ENCODE results near the gene BMP10.
"Not testable (repeated sequence)": the region's sequence is repeated elsewhere in the genome, so short reads cannot be mapped to it uniquely, and the experiment has no call there.

BMP10 gene

DNA sequence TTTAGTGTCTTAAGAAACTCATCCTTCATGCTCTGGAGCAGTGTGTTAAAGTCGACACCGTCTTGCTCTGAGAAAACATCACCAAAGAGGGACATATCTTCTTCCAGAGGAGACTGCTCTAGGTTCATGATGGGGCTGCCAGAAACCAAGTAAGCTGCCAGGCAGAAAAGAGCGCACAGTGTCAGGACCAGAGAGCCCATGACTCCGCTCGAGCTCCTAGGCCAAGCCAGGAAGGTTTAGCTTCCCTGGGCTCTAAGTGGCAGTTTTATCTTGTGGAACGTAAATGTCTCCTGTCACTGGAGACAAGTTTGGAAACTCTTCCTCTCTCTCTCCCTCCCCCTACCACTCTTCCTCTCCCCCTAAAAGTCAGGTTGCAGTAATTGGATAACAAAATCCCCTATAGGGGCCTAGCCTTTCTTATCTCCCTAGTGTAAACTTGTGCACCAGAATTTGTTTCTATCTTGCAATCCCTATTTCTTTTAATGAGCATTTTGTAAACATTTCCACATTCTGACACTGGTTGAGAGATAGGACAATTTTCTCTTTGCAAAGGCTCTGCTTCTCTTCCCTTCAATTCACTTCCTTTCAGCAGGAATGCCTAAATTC, at the start of gene BMP10:
Gene BMP10 (minus strand): TSS at position 239 of the 606 bp plus-strand sequence. CDS start 39 bp downstream, at position 200.
- no peak for DNase-seq

GRCh38 chr2:68920481-68921170, 49.4 kb upstream of the BMP10 start:
- no peak for DNase-seq

- no peak for DNase-seq
Measured at GRCh38 chr2:68918497-68918896, 47.3 kb upstream of the BMP10 start.

GRCh38 chr2:68917034-68917718, 46.0 kb upstream of the BMP10 start:
- no peak for DNase-seq

GRCh38 chr2:68916226-68916625, 45.0 kb upstream of the BMP10 start:
- no peak for DNase-seq

- no peak for DNase-seq
Measured at GRCh38 chr2:68915393-68915792, 44.2 kb upstream of the BMP10 start.

DNA sequence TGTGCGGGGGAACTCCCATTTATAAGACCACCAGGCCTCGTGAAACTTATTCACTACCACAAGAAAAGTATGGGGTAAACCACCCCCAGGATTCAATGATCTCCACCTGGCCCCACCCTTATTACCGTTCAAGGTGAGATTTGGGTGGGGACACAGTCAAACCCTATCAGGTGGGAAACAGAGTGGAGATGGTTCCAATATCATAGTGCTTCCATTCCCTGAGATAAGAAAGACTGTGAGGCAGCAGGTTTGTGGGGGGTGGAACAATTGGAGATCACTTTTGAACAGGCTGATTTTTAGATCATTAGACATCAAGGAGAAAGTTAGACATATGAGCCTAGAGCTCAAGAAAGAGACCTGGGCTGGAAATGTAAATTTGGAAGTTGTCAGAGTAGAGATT, 42.2 kb upstream of the BMP10 start:
- DNase-seq, result no peak

- no peak for DNase-seq
Measured at GRCh38 chr2:68912732-68913131, 41.5 kb upstream of the BMP10 start.

DNA sequence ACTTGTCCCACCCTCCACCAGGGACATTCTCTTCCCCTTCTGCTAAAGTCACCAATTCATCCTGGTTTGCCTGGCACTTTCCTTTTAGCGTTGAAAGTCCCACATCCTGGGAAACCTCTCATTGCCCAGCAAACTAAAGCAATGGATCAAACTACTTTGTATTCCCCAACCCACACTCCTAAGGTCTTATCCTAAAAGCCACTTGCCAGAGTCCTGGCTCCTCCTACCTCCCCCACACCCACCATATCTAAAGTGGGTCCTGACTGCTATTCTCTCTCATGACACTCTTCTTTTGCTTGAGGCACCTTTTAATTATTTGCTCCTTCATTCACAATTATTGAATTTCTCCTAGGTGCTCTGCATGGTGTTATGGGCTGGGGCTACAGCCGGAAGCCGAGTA, 40.9 kb upstream of the BMP10 start:
- DNase-seq, result no peak

GRCh38 chr2:68911709-68912108, 40.5 kb upstream of the BMP10 start:
- no peak for DNase-seq

- no peak for DNase-seq
Measured at GRCh38 chr2:68911246-68911645, 40.0 kb upstream of the BMP10 start.

GRCh38 chr2:68909793-68910674, 38.8 kb upstream of the BMP10 start:
- DNase-seq, result peak; percentile 72

DNA sequence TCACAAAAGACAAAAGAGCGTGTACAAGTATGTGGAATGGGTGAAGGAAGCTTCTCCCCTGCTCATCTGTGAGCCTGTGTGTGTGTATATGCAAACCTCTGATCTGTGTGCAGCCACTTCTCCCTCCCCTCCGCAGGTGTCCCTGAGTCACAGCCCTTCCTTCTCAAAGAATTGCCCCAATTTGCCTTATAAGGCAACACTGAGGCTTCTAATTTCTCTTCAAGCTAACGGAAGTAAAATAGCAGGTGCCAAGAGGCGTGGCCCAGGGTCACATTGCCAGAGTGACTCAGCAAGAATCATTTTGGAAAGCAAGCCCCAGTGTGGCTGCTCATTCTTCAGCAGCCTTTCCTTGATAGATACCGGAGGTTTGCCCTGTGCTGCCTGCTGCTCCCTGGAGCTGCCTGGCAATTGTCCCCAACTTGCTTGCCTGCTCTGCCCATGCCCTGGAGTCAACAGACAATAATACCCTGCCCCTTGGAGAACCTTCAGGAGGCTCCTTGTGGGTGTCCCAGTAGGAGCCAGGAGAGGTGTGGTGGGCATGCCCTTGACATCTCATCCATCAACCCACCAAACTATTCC, 37.3 kb upstream of the BMP10 start:
- DNase-seq, result peak; percentile 40

DNA sequence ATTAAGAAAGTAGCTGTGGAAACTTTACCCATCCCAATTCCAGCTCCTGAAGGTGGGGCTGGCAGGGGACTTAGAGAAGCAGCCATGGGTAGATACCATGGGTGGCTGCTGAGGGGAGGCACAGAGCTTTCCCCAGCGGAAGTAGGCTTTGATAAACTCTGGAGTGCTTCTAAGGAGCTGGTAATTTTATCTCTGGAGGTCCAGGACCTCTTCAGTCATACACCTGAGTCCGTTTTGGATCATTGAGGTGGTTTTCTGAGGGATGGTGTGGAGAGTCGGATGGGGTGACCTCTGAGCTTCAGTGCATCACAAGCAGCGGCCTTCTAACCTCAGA, 36.7 kb upstream of the BMP10 start:
- no peak for DNase-seq

DNA sequence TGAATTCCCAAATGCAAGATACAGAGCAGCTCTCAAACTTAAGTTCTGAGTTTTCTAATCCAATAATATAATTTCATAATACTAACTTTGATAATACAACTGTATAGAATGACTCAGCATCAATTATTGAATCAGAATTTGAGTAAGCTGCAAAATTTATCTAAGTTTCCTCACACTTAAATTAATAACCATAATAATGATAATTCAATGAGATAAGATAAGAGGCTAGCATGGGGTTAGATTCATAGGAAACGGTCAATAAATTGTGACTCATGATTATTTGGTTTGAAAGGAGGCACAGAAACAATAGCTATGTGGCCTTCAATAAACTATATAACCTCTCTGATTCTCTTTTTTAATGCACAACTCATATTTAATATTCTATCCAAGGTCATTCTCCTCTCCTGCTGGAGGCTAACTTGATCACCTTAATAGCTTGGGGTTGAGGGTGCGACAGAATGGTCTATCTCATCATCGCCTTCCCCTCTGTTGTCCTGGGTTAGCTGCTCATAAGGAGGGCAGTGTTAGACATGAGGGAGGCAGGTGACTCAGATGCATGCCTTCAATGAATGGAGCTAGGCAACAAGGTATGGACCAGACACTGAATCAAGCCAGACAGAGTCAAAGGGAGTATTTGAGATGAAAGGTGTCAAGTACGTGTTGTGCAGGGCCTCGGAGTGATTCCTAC, 36.2 kb upstream of the BMP10 start:
- no peak for DNase-seq

- no peak for DNase-seq
Measured at GRCh38 chr2:68906716-68907115, 35.5 kb upstream of the BMP10 start.

DNA sequence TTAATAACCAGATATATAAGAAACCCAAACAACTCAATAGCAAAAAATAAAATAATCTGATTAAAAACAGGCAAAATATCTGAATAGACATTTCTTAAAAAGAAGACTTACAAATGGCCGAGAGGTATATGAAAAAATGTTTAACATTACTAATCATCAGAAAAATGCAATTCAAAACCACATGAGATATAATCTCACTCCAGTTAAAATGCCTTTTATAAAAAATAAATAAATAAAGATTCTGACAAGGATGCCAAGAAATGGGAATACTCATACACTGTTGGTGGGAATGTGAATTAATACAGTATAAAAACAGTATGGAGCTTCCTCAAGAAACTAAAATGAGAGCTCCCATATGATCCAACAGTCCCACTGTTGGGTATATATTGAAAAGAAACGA, 33.9 kb upstream of the BMP10 start:
- DNase-seq, result no peak

DNA sequence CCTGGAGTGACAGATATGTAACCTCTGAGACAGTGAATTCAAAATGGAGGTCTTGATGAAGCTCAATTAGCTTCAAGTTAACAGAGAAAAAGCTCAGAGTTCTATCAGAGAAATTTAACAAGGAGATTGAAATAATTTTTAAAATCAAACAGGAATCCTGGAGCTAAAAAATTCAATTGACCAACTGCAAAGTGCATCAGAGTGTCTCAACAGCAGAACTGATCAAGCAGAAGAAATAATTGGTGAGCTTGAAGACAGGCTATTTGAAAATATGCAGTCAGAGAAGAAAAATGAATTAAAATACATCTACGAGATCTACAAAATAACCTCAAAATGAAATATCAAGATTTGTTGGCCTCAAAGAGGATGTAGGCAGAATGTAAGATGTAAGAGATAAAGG, 30.4 kb upstream of the BMP10 start:
- no peak for DNase-seq

DNA sequence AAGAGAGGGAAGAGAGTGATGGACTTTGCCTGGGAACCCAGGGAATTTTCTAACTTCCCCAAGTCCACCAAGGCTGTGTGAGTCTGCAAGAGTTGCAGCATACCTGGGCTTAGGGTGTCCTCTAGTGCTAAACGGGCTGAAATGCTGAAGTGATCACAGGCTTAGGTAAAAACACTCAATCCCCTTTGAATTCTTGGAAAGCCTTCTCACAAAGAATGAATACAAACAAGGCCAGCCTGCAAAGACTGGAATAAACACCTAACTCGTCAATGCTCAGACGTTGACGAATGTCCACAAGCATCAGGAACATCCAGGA, 30.0 kb upstream of the BMP10 start:
- DNase-seq, result no peak

GRCh38 chr2:68900496-68901198, 29.4 kb upstream of the BMP10 start:
- DNase-seq, result no peak

GRCh38 chr2:68895981-68896380, 24.8 kb upstream of the BMP10 start:
- not testable (repeated sequence) for DNase-seq

DNA sequence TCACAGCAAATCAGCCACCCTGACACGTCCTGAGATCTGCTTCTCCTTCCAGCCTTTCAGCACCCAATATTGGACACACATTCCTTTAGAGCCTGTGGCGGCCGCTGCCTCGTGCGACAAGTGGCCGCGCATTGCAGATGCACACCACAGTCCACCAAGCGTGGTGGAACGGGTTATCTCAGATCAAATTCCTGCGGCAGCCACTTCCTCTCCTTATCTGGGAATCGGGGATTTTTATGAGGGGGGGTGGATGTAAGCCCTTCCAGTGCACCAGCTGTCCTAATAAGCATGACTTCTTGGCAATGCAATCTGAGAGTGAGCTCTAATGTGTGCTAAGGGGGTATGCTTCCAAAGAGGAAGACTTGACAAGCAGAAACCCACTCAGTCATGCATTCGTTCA, 18.3 kb upstream of the BMP10 start:
- no peak for DNase-seq
